ENCODE results near the gene NFYA.

DNA sequence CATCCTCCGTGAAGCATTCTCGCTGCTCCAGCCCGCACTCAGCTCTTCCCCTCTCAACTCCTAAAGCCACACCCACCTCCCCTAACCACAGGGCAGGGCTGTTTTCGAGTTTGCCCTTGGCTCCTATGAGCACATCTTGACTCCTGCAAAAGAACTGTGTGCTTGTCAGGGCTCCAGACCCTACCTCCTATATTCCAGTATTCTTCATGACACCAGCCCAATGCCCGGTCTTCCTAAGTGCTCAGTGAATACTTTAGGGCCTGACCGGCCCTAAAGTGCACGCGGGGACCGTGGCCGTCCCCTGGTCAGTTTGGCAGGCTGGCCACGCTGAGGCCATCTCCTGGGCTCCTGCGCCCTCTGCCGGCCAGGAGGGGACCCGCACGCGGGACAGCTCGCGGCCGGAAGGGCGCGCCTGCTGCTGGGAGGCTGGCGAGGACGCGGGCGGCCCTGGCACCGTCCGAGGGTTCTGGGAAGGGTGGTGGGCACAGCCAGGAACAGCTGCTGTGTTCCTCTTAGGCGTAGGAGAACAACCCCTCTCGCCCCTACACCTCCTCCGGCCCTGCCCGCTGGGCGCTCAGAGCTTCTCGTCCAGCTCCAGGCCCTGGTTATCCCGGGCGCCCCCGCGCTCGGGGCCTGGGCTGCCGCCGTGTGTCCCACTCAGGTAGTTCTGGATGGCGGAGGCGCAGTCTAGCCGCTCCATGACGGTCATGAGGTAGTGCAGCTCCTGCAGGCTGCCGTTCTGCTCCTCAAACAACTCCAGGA, 44.8 kb upstream of the NFYA start:
- TF ChIP-seq, protein P1, sequence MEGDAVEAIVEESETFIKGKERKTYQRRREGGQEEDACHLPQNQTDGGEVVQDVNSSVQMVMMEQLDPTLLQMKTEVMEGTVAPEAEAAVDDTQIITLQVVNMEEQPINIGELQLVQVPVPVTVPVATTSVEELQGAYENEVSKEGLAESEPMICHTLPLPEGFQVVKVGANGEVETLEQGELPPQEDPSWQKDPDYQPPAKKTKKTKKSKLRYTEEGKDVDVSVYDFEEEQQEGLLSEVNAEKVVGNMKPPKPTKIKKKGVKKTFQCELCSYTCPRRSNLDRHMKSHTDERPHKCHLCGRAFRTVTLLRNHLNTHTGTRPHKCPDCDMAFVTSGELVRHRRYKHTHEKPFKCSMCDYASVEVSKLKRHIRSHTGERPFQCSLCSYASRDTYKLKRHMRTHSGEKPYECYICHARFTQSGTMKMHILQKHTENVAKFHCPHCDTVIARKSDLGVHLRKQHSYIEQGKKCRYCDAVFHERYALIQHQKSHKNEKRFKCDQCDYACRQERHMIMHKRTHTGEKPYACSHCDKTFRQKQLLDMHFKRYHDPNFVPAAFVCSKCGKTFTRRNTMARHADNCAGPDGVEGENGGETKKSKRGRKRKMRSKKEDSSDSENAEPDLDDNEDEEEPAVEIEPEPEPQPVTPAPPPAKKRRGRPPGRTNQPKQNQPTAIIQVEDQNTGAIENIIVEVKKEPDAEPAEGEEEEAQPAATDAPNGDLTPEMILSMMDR (conservative IDR thresholded peaks at IDR 0.05; ENCODE audit: low read depth, low read length) = peak; percentile 98
- TF ChIP-seq POLR2A (IDR thresholded peaks at IDR 0.05; ENCODE audit: low read depth, low read length) (0 out of 2 replicates have a peak, but pooled peaks have one; percentile 32), CEBPB (IDR thresholded peaks at IDR 0.05; ENCODE audit: low read depth, low read length) (no peak), RAD21 (IDR thresholded peaks at IDR 0.05; ENCODE audit: low read length) (peak; percentile 97), RCOR1 (IDR thresholded peaks at IDR 0.05; ENCODE audit: insufficient replicate concordance, low read length) (no peak), SMC3 (IDR thresholded peaks at IDR 0.05; ENCODE audit: low read depth, low read length) (peak; percentile 92), MXI1 (IDR thresholded peaks at IDR 0.05; ENCODE audit: borderline replicate concordance, low read depth, low read length) (no peak), MAFK (IDR thresholded peaks at IDR 0.05; ENCODE audit: low read depth, low read length) (no peak), BHLHE40 (IDR thresholded peaks at IDR 0.05; ENCODE audit: low read depth, low read length) (no peak)
- TF ChIP-seq, protein P2, sequence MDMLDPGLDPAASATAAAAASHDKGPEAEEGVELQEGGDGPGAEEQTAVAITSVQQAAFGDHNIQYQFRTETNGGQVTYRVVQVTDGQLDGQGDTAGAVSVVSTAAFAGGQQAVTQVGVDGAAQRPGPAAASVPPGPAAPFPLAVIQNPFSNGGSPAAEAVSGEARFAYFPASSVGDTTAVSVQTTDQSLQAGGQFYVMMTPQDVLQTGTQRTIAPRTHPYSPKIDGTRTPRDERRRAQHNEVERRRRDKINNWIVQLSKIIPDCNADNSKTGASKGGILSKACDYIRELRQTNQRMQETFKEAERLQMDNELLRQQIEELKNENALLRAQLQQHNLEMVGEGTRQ (IDR thresholded peaks at IDR 0.05; ENCODE audit: low read depth, low read length) = no peak
- TF ChIP-seq, protein P3, sequence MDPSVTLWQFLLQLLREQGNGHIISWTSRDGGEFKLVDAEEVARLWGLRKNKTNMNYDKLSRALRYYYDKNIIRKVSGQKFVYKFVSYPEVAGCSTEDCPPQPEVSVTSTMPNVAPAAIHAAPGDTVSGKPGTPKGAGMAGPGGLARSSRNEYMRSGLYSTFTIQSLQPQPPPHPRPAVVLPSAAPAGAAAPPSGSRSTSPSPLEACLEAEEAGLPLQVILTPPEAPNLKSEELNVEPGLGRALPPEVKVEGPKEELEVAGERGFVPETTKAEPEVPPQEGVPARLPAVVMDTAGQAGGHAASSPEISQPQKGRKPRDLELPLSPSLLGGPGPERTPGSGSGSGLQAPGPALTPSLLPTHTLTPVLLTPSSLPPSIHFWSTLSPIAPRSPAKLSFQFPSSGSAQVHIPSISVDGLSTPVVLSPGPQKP (IDR thresholded peaks at IDR 0.05; ENCODE audit: borderline replicate concordance, low read depth, low read length) = no peak

All from IMR-90 (cell line).